H1 (cell line): Measurements from ENCODE around the gene ZNF761. TPM values are rescaled to one million over a fixed set of nuclear protein-coding genes. Genes with fewer than 3 reads are reported as not detected.
"Not testable (repeated sequence)": the region's sequence is repeated elsewhere in the genome, so short reads cannot be mapped to it uniquely, and the experiment has no call there.

ENCODE experiments used
- CTCF ChIA-PET: fragments of 300-600 bp; sonication (Branson Sonifier 250); formaldehyde crosslinking; loops from one replicate; lab custom pipeline; 2021; ENCODE audit not compliant: partially characterized antibody; lab: Charles Lee
- POLR2A ChIA-PET: fragments of 300-600 bp; sonication (Branson Sonifier 250); formaldehyde crosslinking; loops from one replicate; lab custom pipeline; 2021; ENCODE audit warnings: inconsistent platforms; ENCODE audit not compliant: partially characterized antibody; lab: Charles Lee
- DNase-seq, 2 experiments: peaks; one replicate each; pipeline versions ENCODE4 v3.0.0 to v3.0.0-alpha.2; 2010 to 2022; ENCODE audit warnings: low spot score in 2 of 2, low read depth in 1 of 2, mixed read lengths in 1 of 2
- FAIRE-seq: peaks from 2 replicates; lab custom pipeline; 2011; peaks lifted over from hg19 to GRCh38; lab: Jason Lieb, UNC
- H2AFZ ChIP-seq: 2 replicates; pipeline ENCODE4 v1.8.1; 2012; ENCODE audit warnings: low read length, inconsistent platforms
- H2AK5ac ChIP-seq: 2 replicates; pipeline ENCODE4 v1.6.1; 2013; ENCODE audit warnings: low read depth, low read length
- H2BK120ac ChIP-seq: replicated peaks from 2 replicates; pipeline ENCODE3; 2013; ENCODE audit warnings: low read depth, low read length, inconsistent platforms
- H2BK12ac ChIP-seq: 2 replicates; pipeline ENCODE4 v1.6.1; 2013; ENCODE audit warnings: low read depth, low read length
- H2BK15ac ChIP-seq: 2 replicates; pipeline ENCODE4 v1.6.1; 2013; ENCODE audit warnings: low read length
- H2BK20ac ChIP-seq: 2 replicates; pipeline ENCODE4 v1.6.1; 2013; ENCODE audit warnings: low read length
- H2BK5ac ChIP-seq: 2 replicates; pipeline ENCODE4 v1.6.1; 2013; ENCODE audit warnings: low read depth, low read length
- H3K14ac ChIP-seq: 2 replicates; pipeline ENCODE4 v1.6.1; 2013; ENCODE audit warnings: inconsistent platforms; ENCODE audit not compliant: insufficient read length
- H3K18ac ChIP-seq: 2 replicates; pipeline ENCODE4 v1.6.1; 2013; ENCODE audit warnings: low read length; ENCODE audit errors: extremely low read depth
- H3K23ac ChIP-seq: 2 replicates; pipeline ENCODE4 v1.6.1; 2013; ENCODE audit warnings: inconsistent platforms; ENCODE audit not compliant: insufficient read length
- H3K23me2 ChIP-seq: 2 replicates; pipeline ENCODE4 v1.6.1; 2013; ENCODE audit warnings: low read depth, low read length
- H3K27ac ChIP-seq: 2 replicates; pipeline ENCODE4 v1.6.1; 2011; ENCODE audit warnings: low read depth, low read length, inconsistent platforms
- H3K27me3 ChIP-seq, 4 experiments: replicated peaks in 1 of 4; 1 replicate in 1 of 4; 2 replicates in 3 of 4; pipeline versions ENCODE4 v1.6.1 to v1.8.1; 2011 to 2013; ENCODE audit warnings: low read length in 3 of 4, mild to moderate bottlenecking in 3 of 4, inconsistent platforms in 2 of 4, mixed read lengths in 2 of 4, moderate library complexity in 1 of 4; ENCODE audit not compliant: control insufficient read depth in 3 of 4, insufficient read depth in 3 of 4; ENCODE audit errors: extremely low read depth in 1 of 4
- H3K36me3 ChIP-seq, 4 experiments: 2 replicates each; pipeline versions ENCODE4 v1.6.1 to v1.8.1; 2011 to 2013; ENCODE audit warnings: mild to moderate bottlenecking in 4 of 4, low read length in 3 of 4, moderate library complexity in 2 of 4, control low read depth in 1 of 4, inconsistent platforms in 1 of 4; ENCODE audit not compliant: insufficient read depth in 4 of 4, control insufficient read depth in 2 of 4
- H3K4ac ChIP-seq: replicated peaks from 2 replicates; pipeline ENCODE3; 2013; ENCODE audit warnings: low read length, low read depth, mixed read lengths, inconsistent platforms; ENCODE audit not compliant: insufficient read length
- H3K4me1 ChIP-seq, 4 experiments: replicated peaks in 1 of 4; 1 replicate in 1 of 4; 2 replicates in 3 of 4; pipeline versions ENCODE4 v1.6.1 to v1.8.1; 2011 to 2013; ENCODE audit warnings: low read length in 3 of 4, inconsistent platforms in 2 of 4, mixed read lengths in 1 of 4; ENCODE audit not compliant: insufficient read depth in 4 of 4, control insufficient read depth in 3 of 4
- H3K4me2 ChIP-seq, 2 experiments: 2 replicates each; pipeline versions ENCODE4 v1.6.1 to v1.8.1; 2011 to 2013; ENCODE audit warnings: low read depth in 2 of 2, low read length in 2 of 2, control low read depth in 1 of 2, inconsistent platforms in 1 of 2, mild to moderate bottlenecking in 1 of 2; ENCODE audit not compliant: insufficient read depth in 1 of 2
- H3K4me3 ChIP-seq, 4 experiments: fragments of 200-600, 300-600 bp in 1 of 4; sonication (generic), shearing (Covaris generic), sonication (Bioruptor Twin) in 1 of 4; 2 replicates each; pipeline versions ENCODE4 v1.5.1 to v1.8.1; 2011 to 2016; ENCODE audit warnings: low read length in 4 of 4, low read depth in 3 of 4, control low read depth in 2 of 4, inconsistent platforms in 2 of 4, mild to moderate bottlenecking in 2 of 4, mixed read lengths in 1 of 4, moderate library complexity in 1 of 4; ENCODE audit not compliant: insufficient read depth in 2 of 4; ENCODE audit errors: extremely low read depth in 1 of 4
- H3K56ac ChIP-seq: replicated peaks from 2 replicates; pipeline ENCODE3; 2013; ENCODE audit warnings: low read depth, mild to moderate bottlenecking, mixed read lengths, low read length, inconsistent platforms; ENCODE audit not compliant: insufficient read length
- H3K79me1 ChIP-seq: 2 replicates; pipeline ENCODE4 v1.6.1; 2013; ENCODE audit warnings: low read depth, low read length, control low read depth
- H3K79me2 ChIP-seq, 2 experiments: 2 replicates each; pipeline versions ENCODE4 v1.6.1 to v1.8.1; 2012 to 2013; ENCODE audit warnings: low read length in 2 of 2, mild to moderate bottlenecking in 2 of 2, inconsistent platforms in 1 of 2; ENCODE audit not compliant: insufficient read depth in 2 of 2, control insufficient read depth in 1 of 2
- H3K9ac ChIP-seq, 4 experiments: replicated peaks in 1 of 4; 1 replicate in 1 of 4; 2 replicates in 3 of 4; pipeline versions ENCODE4 v1.6.1 to v1.8.1; 2011 to 2013; ENCODE audit warnings: low read depth in 3 of 4, low read length in 3 of 4, control low read depth in 2 of 4, mild to moderate bottlenecking in 2 of 4, moderate library complexity in 2 of 4, inconsistent platforms in 1 of 4; ENCODE audit errors: extremely low read depth in 1 of 4
- H3K9me3 ChIP-seq, 2 experiments: 2 replicates each; pipeline versions ENCODE4 v1.6.1 to v1.8.1; 2012 to 2013; ENCODE audit warnings: mild to moderate bottlenecking in 2 of 2, moderate library complexity in 2 of 2, control low read depth in 1 of 2, inconsistent platforms in 1 of 2, low read depth in 1 of 2, low read length in 1 of 2, mixed read lengths in 1 of 2; ENCODE audit not compliant: insufficient read depth in 2 of 2
- H4K20me1 ChIP-seq, 2 experiments: replicated peaks in 1 of 2; 2 replicates each; pipeline versions ENCODE3 to v1.8.1; 2011 to 2013; ENCODE audit warnings: inconsistent platforms in 2 of 2, low read length in 2 of 2, mild to moderate bottlenecking in 1 of 2; ENCODE audit not compliant: insufficient read depth in 2 of 2, control insufficient read depth in 1 of 2
- H4K5ac ChIP-seq: 2 replicates; pipeline ENCODE4 v1.6.1; 2013; ENCODE audit warnings: low read length, low read depth, mixed read lengths, inconsistent platforms; ENCODE audit not compliant: insufficient read length
- H4K8ac ChIP-seq: 2 replicates; pipeline ENCODE4 v1.8.0; 2013; ENCODE audit warnings: mild to moderate bottlenecking, moderate library complexity, low read length, inconsistent platforms; ENCODE audit not compliant: insufficient read depth; ENCODE audit errors: extremely low read depth
- H4K91ac ChIP-seq: replicated peaks from 2 replicates; pipeline ENCODE3; 2013; ENCODE audit warnings: low read length, mixed read lengths, inconsistent platforms; ENCODE audit not compliant: insufficient read length
- WGBS, 2 experiments: shearing (Covaris generic) in 1 of 2; methylation state at CpG; one replicate each; pipeline versions ENCODE4 v1.1.6 to v1.1.7; 2013 to 2015; ENCODE audit warnings: low lambda C conversion rate in 2 of 2, mixed read lengths in 2 of 2, inconsistent platforms in 1 of 2, low coverage in 1 of 2, missing lambda C conversion rate in 1 of 2; ENCODE audit not compliant: insufficient replicate concordance in 2 of 2, insufficient coverage in 1 of 2, insufficient read length in 1 of 2; ENCODE audit errors: extremely low coverage in 1 of 2, missing lambda C conversion rate in 1 of 2; 5-methylcytosine and 5-hydroxymethylcytosine counted together
- polyA plus RNA-seq, 7 experiments: library from polyadenylated mRNA; depleted of rRNA in 3 of 7; stranded (reverse) in 5 of 7; unstranded in 2 of 7; fragments of >200 nt in 5 of 7; fragments of 200-250 nt in 2 of 7; gene quantifications; 1 replicate in 5 of 7; 2 replicates in 1 of 7; 4 replicates in 1 of 7; pipeline versions ENCODE4 v1.2.1 to v1.2.3, GENCODE V29; 2011 to 2013; ENCODE audit warnings: missing spikeins in 2 of 7, mixed read lengths in 2 of 7
- total RNA-seq: library from RNA; stranded (reverse); fragmentation: NEBNext Ultra II Directional; extraction: Animal tissue kit (Norgen Biotek cat#: 25700); gene quantifications from 2 replicates; pipeline ENCODE4 v1.2.1, GENCODE V29; 2021

ZNF761 gene
- total and polyA plus RNA-seq, 2 of the 8 experiments (the other 6 are each of a cell fraction or from before 2014, with no cell fraction given) = 11.1 to 25.1 TPM

DNA sequence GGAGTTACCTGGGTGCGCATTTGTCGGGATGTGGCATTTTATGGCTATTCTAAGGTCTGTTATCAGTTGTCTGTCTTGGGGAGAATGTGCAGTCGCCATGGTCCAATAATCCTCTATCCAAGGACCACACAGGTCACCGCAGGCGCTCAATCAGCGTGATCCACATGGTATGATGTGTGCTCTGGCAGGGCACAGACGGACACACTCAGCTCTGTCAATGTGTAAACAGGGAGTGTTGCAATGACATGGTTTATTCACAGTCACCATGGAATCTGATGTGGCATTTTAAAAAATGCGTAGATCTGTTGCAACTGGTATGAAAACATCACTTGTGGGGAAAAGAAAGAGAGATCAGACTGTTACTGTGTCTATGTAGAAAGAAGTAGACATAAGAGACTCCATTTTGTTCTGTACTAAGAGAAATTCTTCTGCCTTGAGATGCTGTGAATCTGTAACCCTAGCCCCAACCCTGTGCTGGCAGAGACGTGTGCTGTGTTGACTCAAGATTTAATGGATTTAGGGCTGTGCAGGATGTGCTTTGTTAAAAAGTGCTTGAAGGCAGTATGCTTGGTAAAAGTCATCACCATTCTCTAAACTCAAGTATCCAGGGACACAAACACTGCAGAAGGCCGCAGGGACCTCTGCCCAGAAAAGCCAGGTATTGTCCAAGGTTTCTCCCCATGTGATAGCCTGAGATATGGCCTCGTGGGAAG is 65.7 kb downstream of the ZNF761 start:
- H2BK12ac ChIP-seq, H3K4ac ChIP-seq, H2BK20ac ChIP-seq, DNase-seq, H3K9ac ChIP-seq, H4K5ac ChIP-seq, CTCF ChIA-PET, H2BK15ac ChIP-seq, H3K23me2 ChIP-seq, H3K4me3 ChIP-seq, H3K79me2 ChIP-seq, H3K14ac ChIP-seq, H3K79me1 ChIP-seq, H4K8ac ChIP-seq, H2AFZ ChIP-seq, H2BK5ac ChIP-seq, H2BK120ac ChIP-seq, H3K23ac ChIP-seq, H4K20me1 ChIP-seq, H3K36me3 ChIP-seq, H3K9me3 ChIP-seq, H3K56ac ChIP-seq, H3K27me3 ChIP-seq, H3K18ac ChIP-seq, H3K4me2 ChIP-seq, H4K91ac ChIP-seq, H3K4me1 ChIP-seq, H3K27ac ChIP-seq, H2AK5ac ChIP-seq: not testable (repeated sequence)
- FAIRE-seq = peak; percentile 48
- WGBS, 2 experiments = 82% methylated on average over 11 of the region's 11 CpGs; no CpG with 5 or more reads in 1 of the 2 experiments
- POLR2A ChIA-PET = interaction anchor here (2.1 kb wide), 1 partner anchor 12 kb away, joined by 5 read pairs; no protein-coding TSS in a partner anchor

DNA sequence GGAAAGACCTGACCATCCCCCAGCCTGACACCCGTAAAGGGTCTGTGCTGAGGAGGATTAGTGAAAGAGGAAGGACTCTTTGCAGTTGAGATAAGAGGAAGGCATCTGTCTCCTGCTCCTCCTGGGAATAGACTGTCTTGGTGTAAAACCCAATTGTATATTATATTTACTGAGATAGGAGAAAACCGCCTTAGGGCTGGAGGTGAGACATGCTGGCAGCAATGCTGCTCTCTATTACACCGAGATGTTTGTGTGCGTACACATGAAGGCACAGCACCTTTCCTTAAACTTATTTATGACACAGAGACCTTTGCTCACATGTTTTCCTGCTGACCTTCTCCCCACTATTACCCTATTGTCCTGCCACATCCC is 66.2 kb downstream of the ZNF761 start:
- 90% methylated on average over 4 of the region's 4 CpGs; no CpG with 5 or more reads in 1 of the 2 experiments for WGBS, 2 experiments
- H3K9ac ChIP-seq, H3K4me1 ChIP-seq, H3K4me3 ChIP-seq, H2BK20ac ChIP-seq, H3K23me2 ChIP-seq, H3K4ac ChIP-seq, H2BK120ac ChIP-seq, FAIRE-seq, H2BK12ac ChIP-seq, H2BK15ac ChIP-seq, H3K4me2 ChIP-seq, H4K8ac ChIP-seq, H3K79me1 ChIP-seq, H3K23ac ChIP-seq, H3K27me3 ChIP-seq, H3K14ac ChIP-seq, CTCF ChIA-PET, H2AFZ ChIP-seq, H3K36me3 ChIP-seq, H4K91ac ChIP-seq, POLR2A ChIA-PET, H4K20me1 ChIP-seq, H3K18ac ChIP-seq, H3K27ac ChIP-seq, H3K56ac ChIP-seq, H2AK5ac ChIP-seq, H4K5ac ChIP-seq, H3K79me2 ChIP-seq, DNase-seq, H3K9me3 ChIP-seq, H2BK5ac ChIP-seq: not testable (repeated sequence)
